ENCODE results near the gene ST13.

- TF ChIP-seq CTCF (IDR thresholded peaks at IDR 0.05; ENCODE audit: poor library complexity, severe bottlenecking) = no peak
- TF ChIP-seq RAD21 (conservative IDR thresholded peaks at IDR 0.05) = no peak
- TF ChIP-seq EZH2 (IDR thresholded peaks at IDR 0.05; ENCODE audit: borderline replicate concordance, insufficient read depth, low read length, poor library complexity, severe bottlenecking) = no peak
- no peak for TF ChIP-seq POLR2AphosphoS5 (IDR thresholded peaks at IDR 0.05)
- TF ChIP-seq TAF1 (IDR thresholded peaks at IDR 0.05; ENCODE audit: low read depth) = no peak
- no peak for TF ChIP-seq EP300 (conservative IDR thresholded peaks at IDR 0.05; ENCODE audit: poor library complexity, severe bottlenecking)
- no peak for TF ChIP-seq REST (IDR thresholded peaks at IDR 0.05; ENCODE audit: borderline replicate concordance)
- TF ChIP-seq MXI1 (conservative IDR thresholded peaks at IDR 0.05; ENCODE audit: poor library complexity, severe bottlenecking) = no peak
These were observed 22.5 kb upstream of the ST13 start for GRCh38 chr22:40878922-40879321.

All from neural cell (in vitro differentiated cells).